DOHH2 (cell line): Measurements from ENCODE around the gene LRRC27.

Experiments
- EZH2phosphoT487 ChIP-seq: fragments of 200-600 bp; sonication (generic); IDR thresholded peaks from 2 replicates; pipeline ENCODE4 v1.6.1; 2017; ENCODE audit warnings: borderline replicate concordance, mild to moderate bottlenecking, antibody characterized with exemption, low read length, moderate library complexity, mixed read lengths
- TF ChIP-seq, protein P1 (sequence below): fragments of 200-600 bp; sonication (generic); IDR thresholded peaks from one replicate; pipeline ENCODE4 v1.5.1; 2014; ENCODE audit warnings: antibody characterized with exemption, mild to moderate bottlenecking, low read depth, low read length; ENCODE audit not compliant: poor library complexity, severe bottlenecking

DNA sequence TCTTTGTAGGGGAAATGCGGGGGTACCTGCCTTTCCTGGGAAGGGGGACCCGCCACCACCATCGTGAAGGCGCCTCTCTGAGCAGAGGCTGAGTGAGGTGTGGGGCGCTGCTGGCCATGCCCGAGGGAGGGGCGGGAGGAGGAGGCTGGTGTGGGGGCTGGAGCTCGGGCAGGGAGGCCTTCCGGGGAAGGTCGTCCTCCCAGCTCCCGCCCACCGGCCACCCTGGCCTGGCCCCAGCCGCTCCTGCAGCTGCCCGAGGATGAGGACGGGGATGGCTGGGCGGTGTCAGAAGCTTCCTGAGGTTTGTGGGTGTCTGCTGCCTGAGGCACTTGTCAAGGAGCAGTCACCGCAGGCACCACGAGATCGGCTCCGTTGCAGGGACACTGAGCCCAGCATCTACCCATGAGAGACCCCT, 76.4 kb downstream of the LRRC27 start:
- TF ChIP-seq, protein P1, sequence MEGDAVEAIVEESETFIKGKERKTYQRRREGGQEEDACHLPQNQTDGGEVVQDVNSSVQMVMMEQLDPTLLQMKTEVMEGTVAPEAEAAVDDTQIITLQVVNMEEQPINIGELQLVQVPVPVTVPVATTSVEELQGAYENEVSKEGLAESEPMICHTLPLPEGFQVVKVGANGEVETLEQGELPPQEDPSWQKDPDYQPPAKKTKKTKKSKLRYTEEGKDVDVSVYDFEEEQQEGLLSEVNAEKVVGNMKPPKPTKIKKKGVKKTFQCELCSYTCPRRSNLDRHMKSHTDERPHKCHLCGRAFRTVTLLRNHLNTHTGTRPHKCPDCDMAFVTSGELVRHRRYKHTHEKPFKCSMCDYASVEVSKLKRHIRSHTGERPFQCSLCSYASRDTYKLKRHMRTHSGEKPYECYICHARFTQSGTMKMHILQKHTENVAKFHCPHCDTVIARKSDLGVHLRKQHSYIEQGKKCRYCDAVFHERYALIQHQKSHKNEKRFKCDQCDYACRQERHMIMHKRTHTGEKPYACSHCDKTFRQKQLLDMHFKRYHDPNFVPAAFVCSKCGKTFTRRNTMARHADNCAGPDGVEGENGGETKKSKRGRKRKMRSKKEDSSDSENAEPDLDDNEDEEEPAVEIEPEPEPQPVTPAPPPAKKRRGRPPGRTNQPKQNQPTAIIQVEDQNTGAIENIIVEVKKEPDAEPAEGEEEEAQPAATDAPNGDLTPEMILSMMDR, result no peak
- TF ChIP-seq EZH2phosphoT487, result no peak
